Right renal cortex interstitium (tissue), 3 donors: ENCODE results near the gene SYNDIG1. TPM values are rescaled to one million over a fixed set of nuclear protein-coding genes. Genes with fewer than 3 reads are reported as not detected.

Experiments used
- DNase-seq, 3 donors: peaks; one replicate each; pipeline ENCODE4 v3.0.0-alpha.2; 2013; ENCODE audit warnings: low read depth in 3 of 3, low spot score in 2 of 3
- polyA plus RNA-seq, 3 donors: library from polyadenylated mRNA; unstranded; fragments of 120-200 nt; gene quantifications; one replicate each; pipeline ENCODE4 v1.2.1, GENCODE V29; 2013; ENCODE audit not compliant: insufficient read length in 3 of 3

Gene SYNDIG1
- polyA plus RNA-seq, 3 donors, result 5.8 to 8.6 (median 7.7) TPM

DNA sequence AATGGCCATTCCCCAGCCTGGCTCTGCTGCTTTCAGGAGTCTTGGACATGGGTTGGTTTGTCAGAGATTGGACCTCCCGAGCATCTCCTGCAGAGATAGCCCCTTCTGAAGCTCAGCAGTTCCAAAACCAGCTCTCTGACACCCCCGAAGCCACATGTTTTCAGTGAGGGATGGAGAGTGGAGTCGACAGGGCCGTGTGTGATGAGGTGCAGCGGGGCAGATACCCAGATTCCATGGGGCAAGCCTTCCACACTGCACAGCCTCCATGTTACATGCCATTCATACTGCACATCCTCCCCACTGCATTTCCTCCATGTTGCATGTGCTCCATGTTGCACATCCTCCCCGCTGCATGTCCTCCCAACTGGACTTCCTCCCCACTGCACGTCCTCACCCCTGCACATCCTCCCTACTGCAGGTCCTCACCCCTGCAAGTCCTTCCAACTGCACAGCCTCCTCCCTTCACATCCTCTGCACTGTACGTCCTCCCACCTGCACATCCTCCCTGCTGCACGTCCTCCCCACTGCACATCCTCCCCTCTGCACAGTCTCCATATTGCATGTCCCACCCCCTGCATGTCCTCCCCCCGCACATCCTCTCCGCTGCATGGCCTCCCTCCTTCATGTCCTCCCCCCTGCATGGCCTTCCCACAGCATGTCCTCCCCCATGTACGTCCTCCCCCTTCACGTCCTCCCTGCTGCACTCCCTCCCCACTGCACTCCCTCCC is 112.2 kb downstream of the SYNDIG1 start:
- DNase-seq, result no peak

DNA sequence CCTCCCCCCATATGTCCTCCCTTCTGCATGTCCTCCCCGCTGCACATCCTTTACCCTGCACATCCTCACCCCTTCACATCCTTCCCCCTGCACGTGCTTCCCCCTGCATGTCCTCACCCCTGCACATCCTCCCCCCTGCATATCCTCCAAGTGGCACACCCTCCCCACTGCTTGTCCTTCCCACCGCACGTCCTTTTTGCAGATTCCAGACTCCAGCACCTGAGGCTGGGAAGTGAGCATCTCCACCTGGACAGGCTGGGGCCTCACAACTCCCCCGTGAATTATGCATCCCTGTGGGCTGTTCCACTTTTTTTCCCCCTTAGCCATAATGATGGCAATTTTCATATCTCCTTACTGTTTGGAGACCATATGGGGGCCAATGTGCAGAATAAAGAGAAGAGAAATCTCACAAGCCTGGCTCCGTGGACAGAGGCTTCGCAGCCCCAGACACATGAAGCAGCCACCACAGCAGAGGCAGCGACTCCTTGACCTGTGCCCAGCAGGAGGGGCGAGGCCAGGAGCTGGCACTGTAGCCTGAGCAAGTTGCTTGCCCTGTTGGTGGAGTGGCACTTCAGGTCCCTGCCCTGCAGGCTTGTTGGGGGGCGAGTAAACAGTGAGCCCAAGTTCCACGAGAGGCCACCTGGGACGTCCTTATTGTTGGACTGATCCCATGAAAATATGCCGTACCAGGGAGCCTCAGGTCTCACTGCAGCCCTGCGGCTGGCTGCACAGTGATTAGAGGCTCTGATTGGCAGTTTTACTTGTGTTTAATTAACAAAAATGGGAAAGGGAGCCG is 113.1 kb downstream of the SYNDIG1 start:
- no peak for DNase-seq

DNA sequence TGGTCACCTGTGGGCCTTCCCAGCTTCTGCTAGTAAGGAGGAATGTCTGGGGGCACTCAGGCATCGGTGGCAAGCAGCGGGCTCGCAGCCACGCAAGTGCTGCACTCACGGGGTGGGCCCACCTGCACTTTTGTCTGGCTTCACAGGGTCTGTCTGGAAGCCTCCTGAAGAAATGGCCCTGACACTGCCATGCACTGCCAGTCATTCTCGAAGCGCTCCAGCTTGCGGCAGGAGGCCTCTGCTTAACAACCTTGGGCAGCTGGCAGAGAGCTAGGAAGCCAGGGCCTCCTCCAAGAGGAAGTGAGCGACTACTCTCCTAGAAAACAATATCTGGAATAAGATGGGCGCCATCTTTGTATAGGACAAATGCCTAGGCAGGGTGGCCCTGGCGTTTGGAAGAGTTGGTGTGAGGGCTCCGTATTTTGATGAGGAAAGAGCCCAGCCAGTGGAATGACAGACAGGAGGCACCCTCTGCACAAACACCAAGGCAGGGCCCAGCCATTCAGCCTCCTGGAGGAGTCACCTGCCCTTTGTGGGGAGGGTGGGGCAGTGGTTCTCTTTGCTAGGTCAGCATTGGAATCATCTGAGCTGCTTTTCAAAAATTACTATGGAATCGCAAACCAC is 113.9 kb downstream of the SYNDIG1 start:
- DNase-seq, result no peak

DNA sequence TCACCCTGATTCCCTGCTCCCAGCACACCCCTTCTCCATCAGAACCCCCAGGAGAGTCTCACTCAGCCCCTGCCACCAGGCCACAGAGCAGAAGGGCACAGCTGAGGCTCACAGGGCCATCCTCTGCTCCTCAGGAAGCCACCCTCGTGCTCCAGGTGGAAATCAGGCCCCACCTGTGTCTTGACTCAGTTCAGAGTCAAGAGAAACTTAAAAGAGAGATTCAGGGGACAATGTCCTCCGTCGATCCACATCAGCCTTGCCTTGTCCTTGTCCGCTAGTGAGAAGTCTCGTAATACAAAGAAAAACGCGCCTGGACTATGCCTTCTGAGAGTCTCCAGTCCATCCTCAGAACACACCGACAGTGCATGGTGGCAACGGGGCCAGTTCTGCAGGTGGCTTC is 114.6 kb downstream of the SYNDIG1 start:
- DNase-seq, result no peak

DNA sequence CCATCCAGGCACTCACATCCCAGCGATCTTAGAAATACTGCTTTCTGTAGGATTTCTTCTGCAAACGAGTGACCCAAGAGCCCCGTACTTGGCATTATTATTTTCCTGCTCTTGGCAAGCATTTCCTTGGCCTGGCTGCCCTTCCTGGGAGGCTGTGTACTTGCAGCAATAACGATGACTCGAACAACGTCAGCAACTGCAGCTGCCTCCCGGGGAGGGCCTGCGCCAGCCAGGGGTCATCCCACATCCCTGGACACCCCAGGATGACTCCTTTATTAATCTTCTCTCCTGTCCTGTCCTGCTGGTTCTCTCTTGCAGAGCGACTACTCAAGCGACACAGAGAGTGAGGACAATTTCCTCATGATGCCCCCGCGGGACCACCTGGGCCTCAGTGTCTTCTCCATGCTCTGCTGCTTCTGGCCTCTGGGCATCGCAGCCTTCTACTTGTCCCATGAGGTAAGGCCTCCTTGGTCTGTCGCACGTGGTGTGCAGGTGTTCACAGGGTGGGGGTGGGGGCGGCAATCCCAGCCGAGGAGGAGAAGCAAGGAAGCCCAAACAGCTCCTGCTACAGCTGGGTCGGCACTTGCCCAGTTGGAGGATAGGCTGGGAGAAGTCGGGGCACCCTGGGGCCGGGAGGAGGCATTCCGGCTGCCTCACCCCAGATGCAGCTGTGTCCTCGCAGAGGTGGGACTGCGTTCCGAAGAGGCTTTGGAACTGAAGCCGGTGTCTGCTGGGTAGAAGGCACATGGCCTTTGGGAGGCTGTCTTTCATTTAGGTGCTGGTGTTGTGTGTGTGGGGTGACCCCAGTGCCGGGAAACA is 115.3 kb downstream of the SYNDIG1 start:
- DNase-seq, result no peak

DNA sequence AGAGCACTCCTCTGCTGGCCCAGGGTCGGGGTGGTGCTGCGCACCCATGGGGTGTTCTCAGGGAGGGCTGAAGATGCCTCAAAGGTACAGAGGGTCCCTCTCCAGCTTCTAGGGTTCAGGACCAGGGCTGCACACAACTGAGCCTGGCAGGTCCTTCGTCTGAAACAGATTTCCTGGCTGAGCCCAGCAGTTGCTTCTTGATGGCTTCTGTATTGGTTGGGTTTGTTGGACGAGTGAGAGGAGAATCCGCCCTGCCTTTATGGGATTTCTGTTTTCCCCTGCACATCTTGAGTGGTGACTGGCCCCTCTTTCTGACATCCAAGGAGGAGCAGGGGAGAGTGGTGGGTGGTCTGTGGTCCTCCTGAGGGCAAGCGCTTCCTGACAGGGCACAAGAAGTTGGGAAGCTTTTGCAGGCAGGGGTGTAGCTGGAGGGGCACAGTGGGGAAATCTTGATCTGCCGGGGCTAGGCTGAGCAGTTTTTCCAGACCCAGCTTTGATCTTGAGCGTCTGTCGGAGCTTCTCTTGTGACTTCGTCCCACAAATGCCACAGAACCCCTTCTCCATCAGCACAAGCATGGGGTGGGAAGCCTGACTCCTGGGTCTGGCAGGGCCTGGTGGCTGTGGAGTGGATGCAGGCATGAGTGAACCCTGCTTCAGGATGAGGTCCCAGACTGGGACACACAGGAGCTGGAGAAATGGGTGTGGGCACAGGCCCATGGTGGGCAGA is 116.5 kb downstream of the SYNDIG1 start:
- no peak for DNase-seq

DNA sequence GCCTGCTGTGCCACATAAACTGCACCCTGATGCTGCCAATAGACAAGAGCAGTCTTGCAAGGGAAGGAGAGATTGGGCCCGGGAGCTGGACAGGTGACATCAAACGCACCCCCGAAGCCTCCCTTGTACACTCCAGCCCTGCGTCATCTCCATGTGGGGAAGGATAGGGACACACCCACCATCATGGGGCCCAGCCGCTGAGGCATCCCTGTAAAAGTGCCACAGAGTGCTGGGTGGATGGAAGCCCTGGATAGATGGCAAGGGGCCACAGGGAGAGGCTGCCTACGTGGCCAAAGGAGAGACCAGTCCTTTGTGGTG is 117.1 kb downstream of the SYNDIG1 start:
- DNase-seq, result no peak

DNA sequence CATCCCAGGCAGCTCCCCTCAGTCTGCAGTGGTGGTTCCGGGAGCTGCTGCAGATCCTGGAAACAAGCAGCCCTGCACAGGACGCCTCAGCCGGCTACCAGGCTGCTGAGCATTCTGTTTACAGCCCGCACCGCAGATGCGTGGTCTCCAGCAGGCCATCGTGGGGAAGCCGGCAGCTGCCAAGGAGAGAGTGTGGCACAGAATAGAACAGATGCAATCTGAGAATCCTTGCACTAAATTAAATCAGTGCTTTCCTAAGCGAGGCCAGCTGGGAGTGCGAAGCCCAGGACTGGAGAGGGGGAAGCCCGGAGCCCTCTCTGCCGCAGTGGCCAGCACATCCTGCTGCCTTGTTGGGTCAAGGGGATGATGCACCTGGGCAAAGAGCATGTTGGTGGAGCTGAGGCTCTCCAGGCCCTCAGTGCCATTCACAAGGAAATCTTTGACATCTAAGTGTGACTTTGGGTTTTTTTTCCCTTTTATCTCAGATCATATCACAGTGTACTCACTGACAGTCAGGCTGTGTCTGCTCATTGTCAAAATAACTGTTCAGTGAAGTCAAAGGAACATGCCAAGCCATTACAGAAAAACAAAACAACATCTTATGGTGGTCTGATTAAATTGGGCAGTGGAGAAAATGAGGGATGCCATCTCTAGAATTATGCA is 118.1 kb downstream of the SYNDIG1 start:
- DNase-seq, result no peak

DNA sequence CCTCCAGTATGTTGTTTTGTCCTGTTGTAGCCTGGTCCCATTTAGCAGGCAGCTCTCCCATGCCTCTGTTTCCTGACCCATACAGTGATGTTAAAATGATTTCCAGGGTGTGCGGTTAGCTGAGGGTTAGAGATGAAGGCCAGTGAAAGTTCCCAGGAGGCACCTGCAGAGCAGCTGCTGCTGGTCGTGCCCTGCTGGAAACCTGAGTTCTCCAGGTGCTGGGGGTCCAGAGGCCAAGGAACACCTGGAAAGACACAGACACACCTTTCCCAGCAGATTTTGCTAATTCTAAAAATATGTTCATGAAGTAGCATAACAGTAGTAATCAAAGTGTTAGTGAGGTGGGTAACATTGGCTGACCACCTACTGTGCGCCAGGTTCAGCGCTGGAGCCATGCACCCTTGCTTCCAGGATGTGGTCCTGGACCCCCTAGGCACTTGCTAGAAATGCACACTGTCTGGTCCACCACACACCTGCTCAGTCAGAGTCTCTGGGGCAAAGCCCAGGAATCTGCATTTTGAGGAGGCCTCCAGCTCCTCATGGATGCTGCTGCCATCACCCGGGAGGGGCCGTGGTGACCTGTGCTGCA is 118.7 kb downstream of the SYNDIG1 start:
- DNase-seq, result no peak

DNA sequence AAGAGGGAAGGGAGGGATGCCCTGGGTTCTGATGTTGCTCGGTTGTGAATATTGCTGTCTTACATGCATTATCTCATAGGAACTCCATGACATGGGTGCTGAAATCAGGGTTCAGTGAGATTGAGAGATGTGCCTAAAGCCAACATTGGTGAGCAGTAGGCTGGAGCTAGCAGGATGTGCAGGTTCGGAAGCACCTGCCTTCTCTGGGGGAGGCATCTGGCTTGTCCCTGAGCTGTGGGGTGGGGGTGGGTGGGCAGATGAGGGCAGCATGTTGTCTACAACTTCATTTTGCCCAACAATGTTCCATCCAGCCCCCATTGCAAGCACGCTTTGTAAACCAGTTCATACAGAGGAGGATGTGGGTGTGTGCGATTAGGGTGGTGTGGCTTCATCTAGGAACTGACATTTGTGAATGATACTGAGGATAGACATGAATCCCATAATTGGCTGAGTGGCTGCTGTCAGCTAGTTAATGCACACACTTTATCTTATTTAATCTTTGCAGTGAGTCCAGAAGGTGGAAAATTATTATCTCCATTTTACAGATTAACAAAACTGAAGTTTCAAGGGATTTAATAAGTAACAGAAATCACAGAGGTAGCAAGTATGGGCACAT is 119.4 kb downstream of the SYNDIG1 start:
- DNase-seq, result no peak

DNA sequence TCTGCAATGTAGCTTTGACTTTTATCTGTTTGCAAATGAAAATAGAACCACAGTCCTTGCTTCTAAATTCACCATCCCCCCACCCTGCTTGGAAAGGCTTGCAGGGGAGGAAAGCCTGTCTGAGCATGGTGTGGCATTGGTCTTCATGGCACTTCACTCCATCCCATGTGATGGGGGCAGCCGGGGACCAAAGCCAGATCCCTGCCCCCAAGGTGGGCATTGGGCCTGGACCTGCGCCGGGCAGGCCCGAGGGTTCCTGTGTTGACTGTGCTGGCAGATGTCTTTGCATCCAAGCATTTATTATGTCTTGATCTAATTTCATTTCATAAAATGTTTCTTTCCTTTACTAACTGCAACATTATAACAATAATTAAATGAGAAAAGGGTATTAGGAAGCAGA is 120.0 kb downstream of the SYNDIG1 start:
- no peak for DNase-seq

DNA sequence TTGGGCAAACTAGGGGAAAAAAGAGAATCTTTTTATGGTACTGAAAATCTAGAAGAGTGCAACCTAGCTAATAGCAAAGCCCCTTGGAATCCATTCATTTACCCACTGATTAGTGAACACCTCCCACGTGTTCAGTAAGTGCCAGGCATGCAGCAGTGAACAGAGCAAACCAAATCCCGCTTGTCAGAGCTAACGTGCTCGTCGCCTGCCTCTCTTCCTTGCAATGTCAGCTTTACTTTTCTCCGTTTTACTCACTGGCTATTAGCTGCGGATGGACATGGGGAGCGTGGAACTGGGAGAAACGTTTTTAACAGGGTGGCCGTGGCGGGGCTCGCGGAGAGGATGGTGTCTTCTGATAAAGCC is 120.4 kb downstream of the SYNDIG1 start:
- DNase-seq, result no peak

DNA sequence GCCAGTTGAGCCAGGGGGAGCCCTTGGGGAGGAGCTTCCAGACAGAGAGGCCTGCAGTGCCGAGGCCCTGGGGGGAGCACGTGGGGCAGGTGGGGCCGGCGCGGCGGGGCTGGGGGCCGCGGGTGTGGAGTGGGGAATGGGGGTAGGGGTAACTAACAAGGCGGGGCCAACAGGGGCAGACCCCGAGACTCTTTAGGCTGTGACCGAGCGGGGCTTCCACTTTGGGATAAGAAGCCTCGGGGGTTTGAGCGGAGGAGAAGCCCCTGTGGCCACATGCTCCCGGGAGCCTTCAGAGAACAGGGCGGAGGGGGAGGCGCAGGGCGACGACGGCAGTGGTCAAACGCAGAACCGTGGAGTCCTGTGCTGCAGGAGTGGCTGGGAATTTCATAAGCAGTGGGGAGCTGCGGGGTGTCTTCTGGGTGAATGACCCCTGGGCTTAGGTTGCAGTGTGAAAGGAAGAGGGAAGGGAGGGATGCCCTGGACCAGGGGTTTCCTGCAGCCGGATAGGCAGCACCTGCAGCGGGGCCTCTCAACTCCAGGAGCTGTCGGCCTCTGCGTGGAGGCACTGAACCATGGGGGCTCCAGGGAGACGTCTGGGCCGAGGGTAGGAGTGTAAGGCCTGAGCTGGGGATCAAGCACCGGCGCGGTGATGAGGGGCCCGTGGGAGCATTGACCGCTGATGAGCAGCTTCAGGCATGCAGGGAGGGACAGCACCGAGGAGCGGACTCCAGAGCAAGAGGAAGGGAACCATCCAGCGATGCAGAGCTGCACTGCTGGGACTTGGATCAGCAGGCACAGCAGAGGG is 121.0 kb downstream of the SYNDIG1 start:
- DNase-seq, result no peak

DNA sequence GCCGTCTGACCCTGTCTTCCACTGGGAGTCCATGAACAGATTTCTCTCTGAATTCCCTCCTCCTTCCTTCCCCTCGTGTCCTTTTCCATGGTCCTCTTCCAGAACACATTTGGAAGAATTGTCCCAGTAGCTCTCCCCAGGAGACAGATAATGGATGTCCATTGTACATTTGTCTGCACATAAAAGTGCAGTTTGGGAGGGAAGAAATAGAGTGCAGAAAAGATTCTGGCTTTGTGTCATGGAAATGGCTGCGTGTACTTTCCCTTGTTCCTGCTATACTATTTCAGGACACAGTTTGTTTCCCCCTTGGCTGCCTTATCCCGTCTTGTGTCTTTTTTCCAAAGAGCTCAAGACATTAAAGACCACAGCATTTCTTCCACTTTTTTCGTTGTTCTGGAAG is 127.6 kb downstream of the SYNDIG1 start:
- no peak for DNase-seq

DNA sequence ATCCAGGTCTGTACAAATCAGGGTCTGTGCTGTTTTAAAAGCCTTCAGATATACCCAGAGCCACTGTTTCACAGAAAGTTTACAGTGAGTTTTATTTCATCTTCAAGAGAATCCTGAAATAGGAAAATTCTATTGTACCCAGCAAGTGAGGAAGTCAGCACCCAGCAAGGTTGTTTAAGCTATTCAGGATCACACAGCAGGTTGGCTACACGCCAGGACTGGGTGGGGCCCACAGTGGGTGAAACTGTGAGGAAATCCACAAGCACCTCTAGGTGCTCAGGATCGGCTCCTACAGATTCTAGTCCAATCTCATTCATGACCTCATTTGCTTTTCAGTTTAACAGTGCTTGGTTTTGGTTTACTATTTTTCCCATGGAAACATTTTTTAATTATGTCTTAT is 128.9 kb downstream of the SYNDIG1 start:
- no peak for DNase-seq

DNA sequence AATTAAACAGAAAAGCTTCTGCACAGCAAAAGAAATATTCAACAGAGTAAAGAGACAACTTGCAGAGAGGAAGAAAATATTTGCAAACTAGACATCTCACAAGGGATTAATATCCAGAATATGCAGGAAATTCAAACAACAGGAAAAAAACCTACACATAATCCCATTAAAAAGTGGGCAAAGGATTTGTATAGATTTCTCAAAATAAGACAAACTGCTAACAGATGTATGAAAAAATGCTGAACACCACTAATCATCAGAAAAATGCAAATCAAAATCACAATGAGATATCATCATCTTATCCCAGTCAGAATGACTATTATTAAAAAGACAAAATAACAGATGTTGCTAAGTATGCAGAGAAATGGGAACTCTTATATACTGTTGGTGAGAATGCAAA is 129.6 kb downstream of the SYNDIG1 start:
- DNase-seq, result no peak

DNA sequence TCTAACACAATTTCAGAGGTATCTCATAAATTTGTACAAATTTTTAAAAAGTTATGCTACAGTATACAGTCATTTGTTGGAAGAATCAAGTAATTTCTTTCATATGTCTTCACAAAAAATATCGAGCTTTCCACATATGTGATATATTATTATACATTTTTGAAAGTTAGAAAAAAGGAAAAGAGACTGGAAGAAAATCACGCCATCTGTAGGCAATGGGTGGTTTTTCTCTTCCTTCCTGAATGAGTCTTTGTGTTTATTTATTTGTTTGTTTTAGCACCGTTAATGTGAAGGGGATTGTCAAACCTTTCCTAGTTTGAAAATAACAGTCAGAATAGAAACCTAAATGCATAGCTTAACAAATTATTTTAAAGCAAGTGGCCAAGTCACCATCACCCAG is 130.6 kb downstream of the SYNDIG1 start:
- DNase-seq, result no peak

DNA sequence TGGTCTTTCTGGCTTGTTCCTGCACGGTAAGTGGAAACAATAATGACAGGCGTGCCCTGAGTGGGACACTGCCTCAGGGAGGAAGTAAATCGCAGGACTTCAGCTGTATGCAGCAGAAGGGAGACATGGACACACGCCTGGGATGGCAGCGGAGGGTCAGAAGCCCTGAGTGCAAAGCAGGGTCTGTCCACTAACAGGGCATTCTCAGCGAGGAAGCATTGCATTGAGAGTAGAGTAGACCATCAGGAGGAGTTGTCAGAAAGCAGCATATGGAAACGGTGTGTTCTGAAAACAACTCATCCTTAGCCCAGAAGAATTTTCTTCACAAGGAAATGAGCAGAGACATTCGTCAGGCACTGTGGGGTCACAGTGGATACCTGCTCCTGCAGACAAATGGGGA is 134.0 kb downstream of the SYNDIG1 start:
- no peak for DNase-seq
